HG03575 (cell line): Measurements from ENCODE around the gene ACVR1.

ENCODE experiments used
- ATAC-seq: cut with Tn5 transposase; IDR thresholded peaks from one replicate; pipeline ENCODE4 v1.9.1; 2021; ENCODE audit not compliant: unreplicated experiment, insufficient number of reproducible peaks, low FRiP score; ENCODE audit errors: extremely low read depth

The ACVR1 gene

GRCh38 chr2:157810037-157810436 lies 66.1 kb downstream of the ACVR1 start:
- no peak for ATAC-seq

- no peak for ATAC-seq
These were observed 66.9 kb downstream of the ACVR1 start for GRCh38 chr2:157809212-157809611.

- ATAC-seq = no peak
These were observed 67.7 kb downstream of the ACVR1 start for GRCh38 chr2:157808421-157808820.

GRCh38 chr2:157806426-157807077 lies 69.6 kb downstream of the ACVR1 start:
- ATAC-seq = no peak

GRCh38 chr2:157805519-157805918 lies 70.6 kb downstream of the ACVR1 start:
- no peak for ATAC-seq

- no peak for ATAC-seq
These were observed 71.8 kb downstream of the ACVR1 start for GRCh38 chr2:157804355-157804754.

GRCh38 chr2:157803952-157804351 lies 72.2 kb downstream of the ACVR1 start:
- no peak for ATAC-seq

- ATAC-seq = no peak
These were observed 72.7 kb downstream of the ACVR1 start for GRCh38 chr2:157803476-157803875.

- ATAC-seq = no peak
These were observed 75.2 kb downstream of the ACVR1 start for GRCh38 chr2:157800838-157801495.

GRCh38 chr2:157793053-157793612 lies 83.0 kb downstream of the ACVR1 start:
- no peak for ATAC-seq

- no peak for ATAC-seq
These were observed 83.6 kb downstream of the ACVR1 start for GRCh38 chr2:157792335-157793052.

GRCh38 chr2:157790780-157791179 lies 85.3 kb downstream of the ACVR1 start:
- ATAC-seq = no peak

- no peak for ATAC-seq
These were observed 86.1 kb downstream of the ACVR1 start for GRCh38 chr2:157789933-157790511.

GRCh38 chr2:157789256-157789655 lies 86.9 kb downstream of the ACVR1 start:
- no peak for ATAC-seq

GRCh38 chr2:157788201-157788600 lies 87.9 kb downstream of the ACVR1 start:
- no peak for ATAC-seq

- no peak for ATAC-seq
These were observed 88.7 kb downstream of the ACVR1 start for GRCh38 chr2:157787364-157787938.

- no peak for ATAC-seq
These were observed 89.3 kb downstream of the ACVR1 start for GRCh38 chr2:157786663-157787363.

GRCh38 chr2:157785866-157786662 lies 90.1 kb downstream of the ACVR1 start:
- no peak for ATAC-seq
